Adrenal gland (tissue), 12 donors: Measurements from ENCODE around the gene TSPAN3. TPM values are rescaled to one million over a fixed set of nuclear protein-coding genes. Genes with fewer than 3 reads are reported as not detected.

Experiments used
- DNase-seq, 7 donors: peaks; one replicate each; pipeline ENCODE4 v3.0.0-alpha.2; 2019 to 2020
- H3K27ac ChIP-seq, 5 donors: fragments of 200-600 bp; sonication (generic) in 4 of 5; 1 replicate in 3 of 5; 2 replicates in 2 of 5; pipeline versions ENCODE4 v1.5.1 to v1.8.0; 2016 to 2020; ENCODE audit warnings: mild to moderate bottlenecking in 1 of 5
- H3K27me3 ChIP-seq: fragments of 200-600 bp; 2 replicates; pipeline ENCODE4 v1.8.0; 2021
- H3K36me3 ChIP-seq, 2 donors: fragments of 200-600 bp; replicated peaks in 1 of 2; 1 replicate in 1 of 2; 2 replicates in 1 of 2; pipeline versions ENCODE4 v1.5.1 to v1.8.0; 2018 to 2022
- H3K4me1 ChIP-seq, 2 donors: fragments of 200-600 bp; replicated peaks in 1 of 2; 1 replicate in 1 of 2; 2 replicates in 1 of 2; pipeline versions ENCODE4 v1.5.1 to v1.8.0; 2018 to 2021
- H3K4me3 ChIP-seq, 4 donors: fragments of 200-600 bp; sonication (generic) in 3 of 4; one replicate each; pipeline ENCODE4 v1.5.1; 2016 to 2018
- H3K9me3 ChIP-seq, 3 donors: fragments of 200-600 bp; sonication (generic) in 1 of 3; replicated peaks in 1 of 3; 1 replicate in 2 of 3; 2 replicates in 1 of 3; pipeline versions ENCODE4 v1.5.1 to v1.8.0; 2016 to 2021
- POLR2A ChIP-seq, 2 donors: fragments of 450-650 bp; IDR thresholded peaks; one replicate each; pipeline ENCODE4 v1.6.1; 2017; ENCODE audit warnings: antibody characterized with exemption in 2 of 2, mild to moderate bottlenecking in 2 of 2, moderate library complexity in 1 of 2
- WGBS, 4 donors: extraction: QIAGEN DNeasy Blood & Tissue Kit in 2 of 4; methylation state at CpG; one replicate each; pipeline versions ENCODE4 v1.1.5 to v1.1.7; 2013 to 2017; 5-methylcytosine and 5-hydroxymethylcytosine counted together
- intact Hi-C, 2 donors: fragments of 100-400 bp; cut with DNase I; formaldehyde crosslinking; loops; one replicate each; pipeline versions ENCODE4 v1.14.1 to v1.15.0; 2022 to 2023
- polyA plus RNA-seq, 3 donors: library from polyadenylated mRNA; stranded (reverse); fragments of 200-250 nt in 2 of 3; fragments of 350-450 nt in 1 of 3; fragmentation: Illumina TruSeq in 1 of 3; extraction: RNeasy Lipid Tissue Mini Kit (QIAGEN cat#74804) in 1 of 3; gene quantifications; one replicate each; pipeline ENCODE4 v1.2.3, GENCODE V29; 2013 to 2014
- total RNA-seq, 9 donors: library from RNA; depleted of rRNA in 4 of 9; stranded (reverse); fragments of >200 nt in 4 of 9; fragments of 120-200 nt in 1 of 9; fragmentation: NEBNext Ultra II Directional in 1 of 9; extraction: Animal tissue kit (Norgen Biotek cat#: 25700) in 1 of 9; gene quantifications; one replicate each; pipeline versions ENCODE4 v1.1.0 to v1.2.4, GENCODE V29; 2013 to 2023
- TF ChIP-seq, protein P1 (sequence below), 6 experiments: fragments of 450-650 bp in 4 of 6; fragments of 200-600 bp in 2 of 6; sonication (generic) in 1 of 6; IDR thresholded peaks; 1 replicate in 5 of 6; 2 replicates in 1 of 6; pipeline versions ENCODE4 v1.5.1 to v1.8.0; 2016 to 2021; ENCODE audit warnings: antibody characterized with exemption in 6 of 6, mild to moderate bottlenecking in 2 of 6, moderate library complexity in 1 of 6
- donor health status: healthy with polysubstance abuse.
- donor health status: Bipolar disorder and iron deficiency.
- donor health status: DM: yes; HTN: yes; CAD: no.
- donor health status: DM: no; HTN: no; CAD: no.
- donor health status: DM: no; HTN: no; CAD: no.
- donor health status: DM: yes; HTN: yes; CAD: no.

Gene TSPAN3
- total and polyA plus RNA-seq, 12 donors: 129 to 464 (median 229) TPM

DNA sequence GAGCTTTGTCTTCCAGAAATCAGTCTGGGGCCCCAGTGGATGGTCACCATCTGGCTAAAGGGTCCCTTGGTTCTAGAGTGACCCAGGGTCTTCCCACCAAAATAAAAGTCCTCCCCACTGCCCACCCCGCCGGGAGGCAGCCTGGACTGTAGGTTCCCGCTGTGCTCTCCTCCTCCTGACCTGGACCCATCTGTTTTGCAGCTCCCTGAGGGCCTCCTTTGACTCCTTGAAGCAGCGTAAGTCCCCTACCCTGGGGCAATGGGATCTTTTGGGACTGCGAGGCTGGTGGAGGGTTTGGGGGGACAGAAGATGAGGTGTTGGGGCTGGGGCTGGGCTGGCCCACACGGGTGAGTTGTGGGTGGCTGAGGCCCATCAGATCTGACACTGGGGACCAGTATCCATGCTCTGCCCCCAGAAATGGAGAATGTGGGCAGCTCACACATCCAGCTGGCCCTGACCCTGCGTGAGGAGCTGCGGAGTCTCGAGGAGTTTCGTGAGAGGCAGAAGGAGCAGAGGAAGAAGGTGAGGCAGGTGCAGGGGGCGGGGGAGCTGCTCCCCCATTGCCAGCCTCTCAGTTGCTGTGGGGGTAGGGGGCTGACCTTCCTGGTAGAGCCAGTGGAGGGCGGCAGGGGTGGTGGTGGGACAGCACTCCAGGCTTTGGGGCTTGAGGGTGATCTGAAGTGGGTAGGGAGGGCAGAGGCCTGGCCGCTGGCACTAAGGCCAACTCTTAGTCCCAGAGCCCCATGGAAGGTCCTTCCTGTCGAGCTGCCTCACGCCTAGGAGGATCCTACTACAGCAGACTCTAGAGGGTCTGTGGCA is 45.6 kb downstream of the TSPAN3 start:
- Histone ChIP-seq H3K36me3 (no peaks in the 10 kb centered on the region), H3K4me3 (no peak overlapping the region), H3K9me3 (no peaks in the 10 kb centered on the region), H3K27me3 (no peaks in the 10 kb centered on the region), H3K27ac (no peak overlapping the region), H3K4me1 (peaks cover 5 to 13% of the 10 kb centered on the region in 2 donors)
- intact Hi-C loops: loop anchor here in 1 of 2 donors (10.0 kb wide), 1 partner anchor 520 kb away; no protein-coding TSS in a partner anchor
- WGBS, 4 donors: 87 to 94% (median 93%) methylated on average over 5 to 15 of the region's 15 CpGs
- DNase-seq: peak in 4 of 7 donors; percentile 7 to 44 (median 14)
- TF ChIP-seq, protein P1, sequence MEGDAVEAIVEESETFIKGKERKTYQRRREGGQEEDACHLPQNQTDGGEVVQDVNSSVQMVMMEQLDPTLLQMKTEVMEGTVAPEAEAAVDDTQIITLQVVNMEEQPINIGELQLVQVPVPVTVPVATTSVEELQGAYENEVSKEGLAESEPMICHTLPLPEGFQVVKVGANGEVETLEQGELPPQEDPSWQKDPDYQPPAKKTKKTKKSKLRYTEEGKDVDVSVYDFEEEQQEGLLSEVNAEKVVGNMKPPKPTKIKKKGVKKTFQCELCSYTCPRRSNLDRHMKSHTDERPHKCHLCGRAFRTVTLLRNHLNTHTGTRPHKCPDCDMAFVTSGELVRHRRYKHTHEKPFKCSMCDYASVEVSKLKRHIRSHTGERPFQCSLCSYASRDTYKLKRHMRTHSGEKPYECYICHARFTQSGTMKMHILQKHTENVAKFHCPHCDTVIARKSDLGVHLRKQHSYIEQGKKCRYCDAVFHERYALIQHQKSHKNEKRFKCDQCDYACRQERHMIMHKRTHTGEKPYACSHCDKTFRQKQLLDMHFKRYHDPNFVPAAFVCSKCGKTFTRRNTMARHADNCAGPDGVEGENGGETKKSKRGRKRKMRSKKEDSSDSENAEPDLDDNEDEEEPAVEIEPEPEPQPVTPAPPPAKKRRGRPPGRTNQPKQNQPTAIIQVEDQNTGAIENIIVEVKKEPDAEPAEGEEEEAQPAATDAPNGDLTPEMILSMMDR (IDR thresholded peaks at IDR 0.05): no peak
- TF ChIP-seq POLR2A (IDR thresholded peaks at IDR 0.05): no peak

DNA sequence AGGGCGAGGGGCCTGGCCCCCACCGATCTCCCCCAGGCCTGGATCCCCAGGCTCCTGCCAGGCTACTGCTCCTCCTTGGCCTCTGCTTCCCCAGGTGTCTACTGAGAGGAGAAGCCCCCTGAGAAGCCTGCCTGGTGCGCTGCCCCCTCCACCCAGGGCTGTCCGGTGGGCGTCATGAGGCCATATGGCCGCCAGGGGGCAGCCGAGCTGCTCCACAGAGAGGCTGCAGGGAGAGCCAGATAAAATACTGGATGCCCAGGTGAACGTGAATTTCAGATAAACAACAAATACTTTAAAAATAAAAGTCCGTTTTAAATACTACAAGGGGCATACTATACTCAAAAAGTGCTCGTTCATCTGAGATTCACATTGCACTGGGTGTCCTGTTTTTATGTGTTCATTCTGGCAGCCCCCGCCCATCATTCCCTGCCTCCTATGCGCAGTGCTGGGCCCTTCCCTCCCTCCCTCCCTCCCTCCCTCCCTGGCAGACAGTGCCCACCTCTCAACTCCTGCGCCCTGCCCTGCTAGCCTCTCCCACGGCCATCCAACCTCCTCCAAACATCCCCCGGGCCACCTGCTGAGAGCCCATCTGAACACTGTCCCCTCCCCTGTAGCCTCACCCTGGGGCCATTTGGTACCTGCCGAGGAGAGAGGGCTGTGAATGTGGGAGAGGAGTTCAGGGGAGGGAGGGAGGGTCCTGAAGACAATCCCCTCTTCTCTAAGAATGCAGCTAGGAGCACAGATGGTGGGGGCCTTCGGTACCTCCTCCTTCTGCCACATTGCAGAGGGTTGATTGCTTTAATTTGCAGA is 46.4 kb downstream of the TSPAN3 start:
- Histone ChIP-seq H3K36me3 (no peaks in the 10 kb centered on the region), H3K27me3 (no peaks in the 10 kb centered on the region), H3K4me1 (peaks cover 5 to 13% of the 10 kb centered on the region in 2 donors), H3K27ac (no peak overlapping the region), H3K4me3 (no peak overlapping the region), H3K9me3 (no peaks in the 10 kb centered on the region)
- 28 to 38% (median 34%) methylated on average over 13 to 17 of the region's 17 CpGs for WGBS, 4 donors
- intact Hi-C loops: loop anchor here in 1 of 2 donors (10.0 kb wide), 1 partner anchor 520 kb away; no protein-coding TSS in a partner anchor
- DNase-seq: peak; percentile 56 to 80 (median 71)
- TF ChIP-seq POLR2A (IDR thresholded peaks at IDR 0.05): no peak
- TF ChIP-seq, protein P1 (IDR thresholded peaks at IDR 0.05): peak; percentile 84 to 98 (median 91)

DNA sequence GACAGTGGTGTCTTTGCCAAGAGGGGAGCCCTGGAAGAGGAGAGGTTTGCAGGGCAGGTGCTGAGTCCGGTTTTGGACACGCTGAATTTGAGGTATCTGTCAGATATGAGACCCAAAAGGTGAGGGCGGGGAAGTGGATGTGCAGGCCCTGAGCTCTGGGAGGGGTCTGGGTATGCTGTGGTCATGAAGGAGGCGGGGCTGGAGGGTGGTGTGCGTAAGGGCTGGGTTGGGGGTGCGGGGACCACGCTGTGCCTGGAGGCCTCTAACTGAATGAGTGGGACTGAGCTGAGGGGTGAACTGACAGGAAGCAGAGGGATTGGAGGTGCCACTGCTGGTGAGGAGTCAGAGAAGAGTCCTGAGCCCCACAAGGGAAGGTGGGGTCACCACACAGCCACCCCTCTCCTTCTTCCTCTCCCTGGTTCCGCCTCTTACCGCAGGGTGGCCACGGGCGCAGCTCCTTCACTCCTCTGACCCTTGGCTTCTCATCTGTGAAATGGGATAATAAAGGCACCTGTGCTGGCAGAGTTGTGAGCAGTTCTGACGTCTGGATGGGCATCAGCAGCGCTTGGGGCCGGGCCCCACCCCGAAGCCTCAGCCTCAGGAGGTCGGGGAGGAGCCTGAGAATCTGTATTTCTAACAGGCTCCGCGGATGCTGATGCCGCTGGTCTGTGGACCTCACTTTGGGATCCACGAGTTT is 47.2 kb downstream of the TSPAN3 start:
- 44 to 67% (median 63%) methylated on average over 17 to 20 of the region's 20 CpGs for WGBS, 4 donors
- peak in 5 of 7 donors; percentile 8 to 44 (median 13) for DNase-seq

More for the DNA sequence above, 47.2 kb downstream of the TSPAN3 start:
- Histone ChIP-seq H3K4me3 (no peak overlapping the region), H3K36me3 (no peaks in the 10 kb centered on the region), H3K9me3 (no peaks in the 10 kb centered on the region), H3K4me1 (peaks cover 5 to 13% of the 10 kb centered on the region in 2 donors), H3K27me3 (no peaks in the 10 kb centered on the region), H3K27ac (no peak overlapping the region)
- TF ChIP-seq, protein P1 (IDR thresholded peaks at IDR 0.05): no peak
- no peak for TF ChIP-seq POLR2A (IDR thresholded peaks at IDR 0.05)
- intact Hi-C loops: loop anchor here (2.0 to 10.0 kb wide), 2 partner anchors 519 to 521 kb away; no protein-coding TSS in a partner anchor
